ENCODE data around the gene PTPRT.

DNA sequence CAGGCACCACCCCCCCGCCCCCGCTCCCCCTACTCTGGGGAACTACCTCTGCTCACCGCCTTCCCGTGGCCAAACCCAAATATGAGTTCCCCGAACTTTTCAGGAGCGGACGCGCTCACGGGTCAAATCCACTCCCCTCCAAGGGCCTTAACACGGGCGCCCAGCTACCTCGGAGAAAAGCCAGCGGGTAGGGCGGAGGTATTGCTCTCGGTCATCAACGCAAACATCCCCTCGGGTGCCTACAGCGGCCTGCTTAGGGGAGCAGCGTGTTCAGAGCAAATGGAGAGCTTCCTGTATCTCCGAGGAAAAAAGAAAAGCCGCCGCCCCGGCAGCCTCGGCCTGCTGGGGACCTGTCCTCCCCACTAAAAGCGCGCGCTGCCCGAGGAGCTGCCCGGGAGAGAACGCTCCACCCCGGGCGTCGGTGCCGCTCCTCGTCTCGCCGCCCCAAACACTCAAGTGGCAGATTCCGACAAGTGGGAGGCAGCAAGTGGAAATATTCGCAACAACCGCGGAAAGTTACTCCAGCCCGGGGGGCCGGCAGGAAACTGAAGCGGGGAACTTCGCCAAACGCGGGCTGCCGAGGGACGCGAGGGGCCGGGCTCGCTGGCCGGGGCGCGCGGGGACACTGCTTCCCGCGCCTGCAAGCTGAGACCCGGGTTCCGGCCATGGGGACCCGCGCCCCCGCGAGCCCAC, 699 bp downstream of the PTPRT start:
- TF ChIP-seq NR2C2 (IDR thresholded peaks at IDR 0.05; ENCODE audit: borderline replicate concordance, control insufficient read depth, insufficient read length, low read depth) (no peak), HDGF (IDR thresholded peaks at IDR 0.05) (no peak), ZSCAN29 (IDR thresholded peaks at IDR 0.05) (no peak), RBBP5 (conservative IDR thresholded peaks at IDR 0.05) (no peak), CEBPB (IDR thresholded peaks at IDR 0.05; ENCODE audit: borderline replicate concordance in 1 of 2, low read depth in 2 of 2, low read length in 2 of 2) (no peak), REST (IDR thresholded peaks at IDR 0.05; ENCODE audit: low read depth, low read length) (no peak), CREM (IDR thresholded peaks at IDR 0.05; ENCODE audit: low read depth) (no peak)
